ENCODE measurements around the gene DMKN.

DMKN gene

GRCh38 chr19:35549879-35550523 is 36.6 kb upstream of the DMKN start:
- DNase-seq = peak in 1 of 51 donors; percentile 1

GRCh38 chr19:35549174-35549788 is 35.8 kb upstream of the DMKN start:
- peak in 20 of 51 donors; percentile 2 to 45 (median 23) for DNase-seq

GRCh38 chr19:35546532-35546931 is 33.1 kb upstream of the DMKN start:
- DNase-seq = no peak

GRCh38 chr19:35545855-35546381 is 32.5 kb upstream of the DMKN start:
- peak in 9 of 51 donors; percentile 25 to 60 (median 43) for DNase-seq

GRCh38 chr19:35545001-35545854 is 31.8 kb upstream of the DMKN start, which contains the start of gene TMEM147:
Gene TMEM147 (plus strand): TSS chr19:35545626. CDS start chr19:35545740, 114 bp downstream.
- DNase-seq = peak; percentile 25 to 96 (median 84)

- no peak for DNase-seq
Observed at GRCh38 chr19:35544110-35544802, 30.8 kb upstream of the DMKN start.

GRCh38 chr19:35543280-35544109 is 30.0 kb upstream of the DMKN start:
- no peak for DNase-seq

- no peak for DNase-seq
Observed at GRCh38 chr19:35542209-35542608, 28.8 kb upstream of the DMKN start.

- DNase-seq = no peak
Observed at GRCh38 chr19:35540356-35540927, 27.0 kb upstream of the DMKN start.

- no peak for DNase-seq
Observed at GRCh38 chr19:35539850-35540249, 26.4 kb upstream of the DMKN start.

GRCh38 chr19:35539314-35539713 is 25.9 kb upstream of the DMKN start:
- no peak for DNase-seq

GRCh38 chr19:35534803-35535480 is 21.5 kb upstream of the DMKN start:
- DNase-seq = no peak

- DNase-seq = no peak
Observed at GRCh38 chr19:35533822-35534392, 20.5 kb upstream of the DMKN start.

GRCh38 chr19:35533201-35533821 is 19.9 kb upstream of the DMKN start, which contains the start of gene GAPDHS:
Gene GAPDHS (plus strand): TSS chr19:35533456. CDS start chr19:35533528, 72 bp downstream.
- no peak for DNase-seq

- no peak for DNase-seq
Observed at GRCh38 chr19:35531291-35531690, 17.8 kb upstream of the DMKN start.

GRCh38 chr19:35529241-35530218 is 16.1 kb upstream of the DMKN start:
- DNase-seq = no peak

Data from hypothalamus (tissue), 51 donors.